GM21526 (cell line): Measurements from ENCODE around the gene SPATA1.
"Not testable (repeated sequence)": the region's sequence is repeated elsewhere in the genome, so short reads cannot be mapped to it uniquely, and the experiment has no call there.

ENCODE experiments used
- ATAC-seq: cut with Tn5 transposase; IDR thresholded peaks from one replicate; pipeline ENCODE4 v1.9.1; 2021; ENCODE audit warnings: moderate library complexity; ENCODE audit not compliant: unreplicated experiment, low FRiP score

Gene SPATA1

DNA sequence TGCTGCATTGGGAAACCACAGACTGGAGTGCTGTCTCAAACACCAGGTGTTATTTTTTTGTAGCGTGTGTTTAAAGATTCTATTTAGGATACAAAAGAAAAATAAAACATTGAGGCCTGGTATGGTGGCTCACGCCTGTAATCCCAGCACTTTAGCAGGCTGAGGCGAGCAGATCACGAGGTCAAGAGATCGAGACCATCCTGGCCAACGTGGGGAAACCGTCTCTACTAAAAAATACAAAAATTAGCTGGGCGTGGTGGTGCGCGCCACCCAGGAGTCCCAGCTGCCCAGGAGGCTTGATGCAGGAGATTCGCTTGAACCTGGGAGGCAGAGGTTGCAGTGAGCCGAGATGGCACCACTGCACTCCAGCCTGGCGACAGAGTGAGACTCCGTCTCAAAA, 1.7 kb downstream of the SPATA1 start:
- ATAC-seq: not testable (repeated sequence)

DNA sequence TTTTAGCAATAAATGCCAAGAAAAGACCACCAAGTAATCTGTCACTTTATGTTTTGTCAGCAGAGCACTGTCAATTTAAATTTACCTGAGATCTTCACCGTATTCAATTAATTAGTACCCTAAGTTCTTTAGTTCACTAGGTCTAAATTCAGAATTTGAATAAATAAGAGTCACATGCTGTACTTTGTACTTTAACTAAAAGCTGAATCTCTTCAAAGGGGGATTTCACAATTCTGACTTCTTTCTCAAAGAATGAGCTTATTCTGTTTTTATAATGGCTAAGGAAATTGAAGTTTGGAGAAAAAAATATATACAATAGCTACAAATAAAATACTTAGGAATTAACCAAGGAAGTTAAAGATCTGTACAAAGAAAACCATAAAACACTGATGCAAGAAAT, 2.3 kb downstream of the SPATA1 start:
- no peak for ATAC-seq

DNA sequence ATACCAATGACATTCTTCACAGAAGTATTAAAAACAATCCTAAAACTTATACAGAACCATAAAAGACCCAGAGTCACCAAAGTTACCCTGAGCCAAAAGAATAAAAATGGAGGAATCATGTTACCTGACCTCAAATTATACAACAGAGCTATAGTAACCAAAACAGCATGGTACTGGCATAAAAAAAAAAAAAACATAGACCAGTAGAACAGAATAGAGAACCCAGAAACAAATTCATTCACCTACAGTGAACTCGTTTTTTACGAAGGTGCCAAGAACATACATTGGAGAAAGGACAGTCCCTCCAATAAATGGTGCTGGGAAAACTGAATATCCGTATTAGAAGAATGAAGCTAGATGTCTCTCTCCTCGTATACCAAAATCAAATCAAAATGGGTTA, 2.8 kb downstream of the SPATA1 start:
- no peak for ATAC-seq

DNA sequence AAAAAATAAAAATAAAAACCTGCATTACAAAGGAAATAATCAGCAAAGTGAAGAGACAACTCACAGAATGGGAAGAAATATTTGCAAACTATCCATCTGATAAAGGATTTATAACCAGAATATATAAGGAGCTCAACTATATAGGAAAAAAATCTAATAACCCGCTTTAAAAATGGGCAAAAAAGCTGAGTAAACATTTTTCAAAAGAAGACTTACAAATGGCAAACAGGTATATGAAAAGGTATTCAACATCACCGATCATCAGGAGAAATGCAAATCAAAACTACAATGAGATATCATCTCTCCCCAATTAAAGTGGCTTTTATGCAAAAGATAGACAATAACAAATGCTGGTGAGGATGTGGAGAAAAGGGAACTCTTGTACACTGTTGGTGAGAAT, 4.0 kb downstream of the SPATA1 start:
- ATAC-seq: no peak

DNA sequence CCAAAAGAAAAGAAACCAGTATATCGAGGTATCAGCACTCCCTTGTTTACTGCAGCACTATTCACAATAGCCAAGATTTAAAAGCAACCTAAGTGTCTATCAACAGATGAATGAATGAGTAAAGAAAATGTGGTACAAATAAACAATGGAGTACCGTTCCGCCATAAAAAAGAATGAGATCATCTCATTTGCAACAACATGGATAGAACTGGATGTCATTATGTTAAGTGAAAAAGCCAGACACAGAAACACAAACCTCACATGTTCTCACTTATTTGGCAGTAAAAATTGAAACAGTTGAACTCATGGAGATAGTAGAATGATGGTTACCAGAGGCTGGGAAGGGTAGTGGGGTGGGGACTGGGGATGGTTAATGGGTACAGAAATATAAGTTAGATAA, 4.5 kb downstream of the SPATA1 start:
- no peak for ATAC-seq

DNA sequence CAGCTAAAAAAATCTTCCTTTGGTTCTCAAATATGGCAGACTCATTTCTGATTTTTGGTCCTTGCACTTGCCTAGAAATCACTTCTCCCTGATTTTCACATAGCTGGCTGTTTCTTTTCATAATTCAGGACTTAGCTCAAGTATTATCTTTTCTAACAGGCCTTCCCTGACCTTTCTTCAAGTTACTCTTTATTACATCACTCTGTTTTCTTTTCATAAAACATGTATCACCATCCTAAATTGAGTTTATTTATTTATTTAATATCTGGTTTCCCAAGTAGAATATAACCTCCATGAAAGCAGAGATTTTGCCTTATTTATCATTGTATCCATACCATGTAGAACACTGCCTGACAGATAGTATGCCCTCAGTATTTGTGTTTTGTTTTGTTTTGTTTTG, 18.4 kb downstream of the SPATA1 start:
- no peak for ATAC-seq

DNA sequence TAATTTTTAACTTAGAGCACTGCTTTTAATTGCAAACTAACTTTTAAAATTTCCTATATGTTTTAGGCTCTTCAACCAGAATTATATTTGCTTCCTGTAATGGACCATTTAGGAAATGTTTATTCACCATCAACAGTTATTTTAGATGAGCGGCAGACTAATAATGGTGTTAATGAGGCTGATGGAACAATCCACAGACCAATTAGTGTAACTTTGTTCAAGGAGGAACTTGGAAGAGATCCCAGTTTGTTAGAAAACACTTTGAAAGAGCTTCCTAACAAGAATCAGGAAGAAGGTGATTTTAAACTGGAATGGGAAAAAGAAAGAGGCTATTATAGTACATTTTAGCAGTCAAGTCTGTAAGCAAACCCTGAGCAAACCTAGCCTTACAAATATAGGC, 19.6 kb downstream of the SPATA1 start:
- no peak for ATAC-seq

DNA sequence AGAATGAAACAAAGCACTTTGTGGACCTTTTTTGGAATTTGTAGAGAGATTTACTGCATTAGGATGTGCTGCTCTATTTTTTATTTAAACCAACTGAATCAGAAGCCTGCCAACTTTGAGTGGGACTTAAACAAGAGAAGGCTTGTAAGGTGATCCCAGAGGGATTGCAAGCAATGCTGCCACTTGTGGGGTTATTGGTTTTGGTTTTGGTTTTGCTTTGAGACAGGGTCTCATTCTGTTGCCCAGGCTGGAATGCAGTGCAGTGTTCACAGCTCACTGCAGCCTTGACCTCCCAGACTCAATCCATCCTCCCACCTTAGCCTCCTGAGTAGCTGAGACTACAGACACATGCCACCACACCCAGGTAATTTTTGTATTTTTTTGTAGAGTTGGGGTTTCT, 32.4 kb downstream of the SPATA1 start:
- ATAC-seq: no peak

DNA sequence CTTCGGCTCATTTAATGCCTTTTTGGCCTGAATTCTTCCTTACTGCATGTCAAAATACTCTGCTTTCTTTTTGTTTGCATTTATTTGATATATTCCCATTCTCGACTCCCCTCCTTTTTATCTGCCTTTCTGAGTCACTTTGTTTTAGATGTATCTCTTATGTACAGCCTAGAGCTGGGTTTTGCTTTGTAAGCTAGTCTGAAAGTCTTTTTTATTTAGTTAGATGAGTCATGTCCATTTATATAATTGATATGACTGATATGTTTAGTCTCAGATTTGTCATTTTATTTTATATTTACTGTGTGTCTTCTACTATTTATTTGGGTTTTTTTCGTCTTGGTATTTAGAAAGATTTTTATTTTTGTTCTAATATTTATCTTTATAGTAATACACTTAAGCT, 33.8 kb downstream of the SPATA1 start:
- no peak for ATAC-seq

DNA sequence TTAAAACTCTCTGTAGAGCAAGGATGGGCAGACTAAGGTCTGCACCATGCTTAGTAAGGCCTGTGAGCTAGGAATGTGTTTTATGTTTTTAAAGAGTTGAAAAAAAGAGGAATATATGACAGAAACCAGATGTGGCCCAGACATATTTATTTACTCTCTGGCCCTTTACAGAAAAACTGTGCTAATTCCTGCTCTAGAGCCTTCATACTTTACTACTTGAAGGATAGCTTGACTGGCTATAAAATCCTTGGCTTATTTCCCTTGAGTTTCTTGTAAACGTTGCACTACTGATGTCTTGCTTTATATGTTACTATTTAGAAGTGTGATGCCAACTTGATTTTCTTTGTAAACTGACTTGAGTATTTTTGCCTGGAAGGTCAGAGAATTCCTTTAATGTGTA, 34.6 kb downstream of the SPATA1 start:
- ATAC-seq: no peak

DNA sequence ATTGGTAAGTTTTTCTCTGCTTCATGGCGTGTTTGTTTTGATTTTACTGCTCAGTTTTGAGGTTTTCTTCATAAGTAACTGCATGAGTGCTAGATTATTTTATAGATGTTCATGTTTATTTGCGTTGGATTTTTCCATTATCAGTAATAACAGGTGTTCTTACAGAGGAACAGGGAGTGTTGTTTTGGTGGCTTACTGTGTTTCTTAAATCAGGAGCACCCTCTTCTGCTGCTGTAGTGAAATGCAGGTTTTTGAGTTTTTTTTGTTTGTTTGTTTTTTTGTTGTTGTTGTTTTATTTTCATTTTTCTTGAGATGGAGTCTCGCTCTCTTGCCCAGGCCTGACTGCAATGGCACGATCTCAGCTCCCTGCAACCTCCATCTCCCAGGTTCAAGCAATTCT, 35.5 kb downstream of the SPATA1 start:
- ATAC-seq: no peak

DNA sequence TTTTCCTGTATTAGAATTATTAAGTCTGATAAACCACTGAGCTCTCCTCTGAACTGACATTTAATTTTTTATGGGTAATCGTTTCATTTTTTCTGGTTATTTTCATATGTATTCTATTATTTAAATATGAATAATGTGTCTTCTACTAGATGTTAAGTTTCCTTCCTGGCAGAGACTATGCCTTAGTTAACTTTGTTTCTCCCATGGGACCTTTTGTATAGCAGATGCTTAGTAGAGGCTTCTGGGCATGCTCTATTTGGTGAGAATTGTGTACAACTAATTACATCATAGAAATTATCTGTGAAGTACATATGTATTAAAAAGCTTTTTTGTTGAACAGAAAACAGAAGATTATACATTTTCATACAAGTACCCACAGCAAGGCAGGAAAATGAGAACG, 44.6 kb downstream of the SPATA1 start:
- no peak for ATAC-seq

DNA sequence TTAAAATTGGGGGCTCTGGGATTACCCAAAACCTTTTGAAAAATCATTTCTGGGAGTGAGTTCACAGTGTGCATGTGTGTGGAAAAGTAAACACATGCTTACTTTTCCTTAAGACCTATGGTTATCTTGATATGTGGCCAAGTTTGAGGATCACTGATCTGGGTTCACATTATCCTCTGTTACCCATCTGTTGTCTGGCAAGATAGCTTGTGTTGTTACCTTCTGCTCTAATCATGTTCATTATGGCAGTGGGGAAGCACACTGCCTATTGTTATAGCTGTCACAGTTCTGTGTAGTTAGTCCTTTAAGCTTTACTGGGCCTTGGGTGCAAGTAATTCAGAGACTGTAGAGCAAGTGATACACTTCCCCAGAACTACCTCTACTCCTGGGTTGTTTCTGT, 63.0 kb downstream of the SPATA1 start:
- no peak for ATAC-seq

DNA sequence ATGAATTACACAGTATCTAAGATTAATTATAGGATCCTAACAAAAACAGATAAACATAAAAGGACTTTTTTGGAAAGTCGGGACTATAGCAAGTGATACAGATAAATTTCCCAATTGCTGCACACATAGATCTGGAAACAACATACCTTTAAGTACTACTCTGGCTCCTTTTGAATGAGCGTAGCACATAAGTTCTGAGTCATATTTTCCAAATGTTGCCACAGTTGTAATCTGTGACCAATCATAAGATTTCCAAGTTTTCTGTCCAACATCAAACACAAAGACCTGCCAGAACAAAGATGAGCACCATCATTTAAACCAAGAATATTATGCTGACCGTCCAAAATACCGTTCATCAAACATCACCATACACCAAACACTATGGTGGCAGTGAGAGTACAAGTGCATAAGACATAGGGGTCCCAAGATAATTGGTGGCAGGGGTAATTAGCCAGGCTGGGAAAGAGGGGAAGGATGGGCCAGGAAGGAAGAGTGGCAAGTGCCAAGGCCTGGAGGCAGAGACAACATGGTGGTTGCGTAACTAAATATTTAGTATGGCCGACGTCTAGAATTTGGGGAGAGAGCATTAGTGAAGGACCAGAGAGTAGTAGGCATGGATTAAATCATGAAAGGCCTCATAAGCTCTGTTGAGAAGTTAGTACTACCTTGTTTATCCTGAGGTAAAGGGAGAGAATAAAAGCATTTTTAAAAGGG, 64.4 kb downstream of the SPATA1 start:
- no peak for ATAC-seq

DNA sequence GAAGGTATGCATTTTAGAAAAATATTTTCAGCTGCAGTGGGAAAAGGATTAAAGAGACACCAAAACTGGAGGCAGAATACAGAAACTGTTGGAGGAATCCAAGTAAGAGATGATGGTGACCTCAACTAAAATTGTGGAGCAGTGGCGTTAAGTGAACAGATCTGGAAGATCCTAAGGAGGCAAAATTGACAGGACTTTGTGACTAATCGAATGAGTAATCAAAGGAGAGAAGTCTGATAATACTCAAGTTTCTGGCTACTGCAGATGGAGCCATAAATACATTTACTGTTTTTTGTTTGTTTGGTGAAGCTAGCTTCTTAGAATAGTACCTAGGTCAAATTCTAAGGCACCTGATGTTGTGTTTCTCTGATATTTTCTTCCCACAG, 65.0 kb downstream of the SPATA1 start:
- ATAC-seq: no peak

DNA sequence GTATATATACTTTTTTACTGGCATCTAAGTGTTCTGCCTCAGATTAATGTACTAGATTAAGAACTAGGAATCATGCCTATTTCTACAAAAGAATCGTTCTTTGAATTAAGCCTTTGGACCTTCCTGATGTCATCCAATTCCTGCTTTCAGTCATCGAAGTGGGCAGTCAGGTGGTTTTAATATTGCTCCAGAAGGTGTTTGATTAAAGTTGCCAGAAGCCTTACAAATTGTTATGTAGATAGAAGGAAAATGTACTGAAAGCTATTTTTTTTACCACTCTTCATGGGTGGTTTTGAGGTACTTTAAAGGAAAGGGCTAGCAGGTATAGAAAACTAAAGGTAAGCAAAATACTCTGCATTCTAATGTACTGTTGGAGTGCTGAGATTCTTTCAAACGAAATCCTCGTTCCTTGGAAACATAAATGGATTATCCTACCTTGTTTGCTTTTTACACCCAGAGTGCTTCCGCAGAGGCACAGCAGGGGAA, 67.3 kb downstream of the SPATA1 start:
- ATAC-seq: no peak

DNA sequence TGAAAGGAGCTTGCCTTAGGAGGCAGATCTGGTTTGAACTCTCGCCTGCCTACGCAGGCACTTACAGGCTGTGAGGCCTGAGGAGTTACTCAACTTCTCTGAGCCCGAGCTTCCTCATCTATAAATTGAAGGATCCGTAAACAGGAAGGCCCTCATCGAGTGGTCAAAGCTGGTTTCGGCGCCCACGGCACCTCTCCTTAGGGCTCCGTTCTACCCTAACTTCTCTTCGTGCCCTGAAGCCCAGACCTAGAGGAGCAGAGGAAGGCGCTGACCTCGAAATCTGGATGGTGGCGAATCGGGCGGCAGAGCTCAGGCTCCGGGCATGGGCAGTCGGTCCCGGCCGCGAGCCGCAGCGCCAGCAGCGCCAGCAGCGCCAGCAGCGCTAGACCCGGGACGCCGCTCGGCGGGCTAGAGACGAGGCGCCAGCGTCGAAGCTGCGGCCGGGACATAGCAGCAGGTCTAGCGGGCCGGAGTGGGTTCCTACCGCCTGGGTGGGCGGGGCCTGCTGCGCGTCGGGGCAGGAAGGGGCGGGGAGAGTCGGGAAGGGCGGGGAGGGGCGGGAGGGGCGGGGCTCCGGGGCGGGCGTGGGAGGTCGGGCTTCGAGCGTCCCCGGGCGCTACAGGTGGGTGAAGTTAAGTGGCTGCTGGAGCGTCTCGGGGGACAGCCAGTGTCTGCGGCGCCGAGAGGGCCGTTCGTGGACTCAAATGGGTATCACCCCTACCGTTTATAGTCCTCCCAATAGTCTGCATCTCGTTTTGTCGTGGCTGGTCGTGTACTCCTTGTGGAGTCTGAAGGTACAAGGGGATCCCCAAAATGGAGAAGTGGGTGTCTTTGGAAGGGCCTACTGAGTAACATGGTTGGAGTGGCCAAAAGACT, 68.0 kb downstream of the SPATA1 start, which contains the start of gene CTBS:
Gene CTBS, minus strand, starts transcription at position 474 of the 876 bp plus-strand sequence. Its CDS starts 25 bp downstream, at position 449.
- ATAC-seq: peak; percentile 74

DNA sequence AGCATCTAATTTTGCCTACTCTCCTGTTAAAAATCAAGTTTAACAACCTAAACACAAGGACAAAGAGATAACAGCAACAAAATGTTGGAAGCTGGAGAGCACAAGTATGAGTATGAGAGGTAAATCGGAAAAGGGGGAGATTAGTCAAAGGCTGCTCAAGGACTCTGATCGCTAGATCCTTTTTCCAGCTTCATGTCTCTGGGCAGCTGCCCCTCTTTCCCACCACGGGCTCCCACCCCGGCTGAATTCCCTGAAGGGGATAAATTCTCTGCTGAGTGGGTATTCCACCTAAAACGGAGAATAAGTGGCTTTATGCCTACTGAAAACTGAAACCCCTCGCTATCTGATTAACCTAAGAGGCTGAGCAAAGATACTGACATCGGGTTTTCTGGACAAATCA, 68.8 kb downstream of the SPATA1 start:
- no peak for ATAC-seq

DNA sequence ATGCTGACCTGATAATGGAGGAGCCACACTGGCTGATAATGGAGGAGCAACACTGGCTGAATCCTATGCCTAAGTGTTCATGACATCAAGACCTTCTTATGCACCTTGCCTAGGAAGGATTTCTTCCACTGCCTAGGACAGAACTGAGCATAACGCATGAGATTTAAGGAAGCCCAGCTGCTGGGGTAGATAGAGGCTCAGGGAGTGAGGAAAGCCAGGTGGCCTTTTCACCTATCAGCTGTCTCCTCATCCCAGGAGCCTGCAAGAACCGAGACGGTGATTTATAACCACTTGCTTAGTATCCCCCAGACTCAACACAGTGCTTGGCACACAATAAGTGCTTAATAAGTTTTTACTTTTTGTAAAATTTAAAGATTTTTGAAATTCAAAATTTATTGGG, 75.5 kb downstream of the SPATA1 start:
- ATAC-seq: no peak

DNA sequence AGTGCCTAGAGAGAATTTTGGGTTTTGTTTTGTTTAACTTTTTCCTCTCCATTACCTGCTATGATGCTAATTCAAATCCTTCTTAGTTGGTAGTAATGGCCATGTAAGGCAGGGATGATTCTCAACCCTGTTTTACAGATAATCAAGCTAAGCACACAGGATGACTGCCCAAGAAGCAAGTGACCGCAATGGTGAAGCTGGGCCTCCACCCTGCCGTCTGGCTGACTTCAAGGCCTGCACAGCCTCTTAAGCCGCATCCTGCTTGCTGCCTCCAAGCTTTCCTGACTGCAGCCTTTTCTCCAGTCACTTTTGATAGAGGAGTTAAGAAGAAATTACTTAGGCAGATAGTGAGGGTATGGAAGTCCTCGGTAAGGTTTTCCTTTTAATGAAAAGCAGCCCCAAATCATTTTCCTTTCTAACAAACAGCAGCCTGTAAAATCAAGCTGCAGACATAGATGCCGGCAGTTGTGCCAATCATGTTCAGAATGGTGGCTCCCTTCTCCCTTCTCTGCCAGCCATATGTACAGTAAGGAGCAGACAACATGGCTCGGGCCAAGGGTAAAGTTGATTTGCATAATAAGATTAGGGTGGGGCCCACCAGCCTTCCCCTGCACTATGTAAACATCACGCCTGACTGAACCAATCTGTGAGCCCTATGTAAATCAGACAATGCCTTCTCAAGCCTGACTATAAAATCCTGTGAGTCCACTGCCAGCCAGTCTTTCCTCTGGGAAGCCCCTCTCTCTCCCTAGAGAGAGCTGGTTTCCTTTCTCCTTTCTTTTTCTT, 76.8 kb downstream of the SPATA1 start:
- ATAC-seq: no peak

DNA sequence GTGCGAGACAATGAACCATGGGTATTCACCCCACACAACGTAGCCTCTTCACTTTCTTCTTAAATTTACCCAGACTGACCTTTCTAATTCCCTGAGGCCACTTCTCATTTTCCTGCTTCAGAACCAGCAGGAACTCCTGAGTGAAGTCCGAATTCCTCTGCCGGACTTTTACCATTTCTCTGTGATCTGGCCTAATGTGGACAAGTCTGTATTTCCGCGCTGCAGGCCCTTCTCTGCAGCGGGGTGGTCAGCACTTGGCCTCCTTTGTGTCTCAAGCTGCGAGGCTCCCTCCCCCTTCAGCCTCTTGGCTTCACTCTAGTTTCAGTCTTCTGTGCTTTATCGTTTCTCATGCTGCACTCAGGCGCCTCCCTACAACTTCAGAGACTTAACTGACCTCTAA, 77.5 kb downstream of the SPATA1 start:
- ATAC-seq: no peak
